NCI-H526 (cell line): Measurements from ENCODE around the gene RAB11FIP4.

Experiments used
- DNase-seq, 2 experiments: peaks; one replicate each; lab custom pipeline; 2025; lab: John Stamatoyannopoulos, UW

RAB11FIP4 gene

GRCh38 chr17:31568539-31568938, 177.1 kb downstream of the RAB11FIP4 start:
- DNase-seq: no peak

- DNase-seq: no peak
These were observed 178.8 kb downstream of the RAB11FIP4 start for GRCh38 chr17:31570231-31570630.

GRCh38 chr17:31570951-31571892, 179.7 kb downstream of the RAB11FIP4 start:
- no peak for DNase-seq

- no peak for DNase-seq
These were observed 180.9 kb downstream of the RAB11FIP4 start for GRCh38 chr17:31572341-31572740.

GRCh38 chr17:31573047-31573446, 181.6 kb downstream of the RAB11FIP4 start:
- DNase-seq: no peak

- DNase-seq: no peak
These were observed 182.4 kb downstream of the RAB11FIP4 start for GRCh38 chr17:31573861-31574260.

GRCh38 chr17:31574458-31574857, 183.0 kb downstream of the RAB11FIP4 start:
- no peak for DNase-seq

- no peak for DNase-seq
These were observed 183.6 kb downstream of the RAB11FIP4 start for GRCh38 chr17:31575043-31575442.

GRCh38 chr17:31579265-31579664, 187.8 kb downstream of the RAB11FIP4 start:
- no peak for DNase-seq

- DNase-seq: no peak
These were observed 188.8 kb downstream of the RAB11FIP4 start for GRCh38 chr17:31580316-31580705.

- DNase-seq: no peak
These were observed 189.4 kb downstream of the RAB11FIP4 start for GRCh38 chr17:31580706-31581490.

GRCh38 chr17:31581491-31581890, 190.0 kb downstream of the RAB11FIP4 start:
- DNase-seq: no peak

- no peak for DNase-seq
These were observed 190.9 kb downstream of the RAB11FIP4 start for GRCh38 chr17:31582151-31582907.

GRCh38 chr17:31583772-31584356, 192.4 kb downstream of the RAB11FIP4 start:
- DNase-seq: no peak

GRCh38 chr17:31584438-31585279, 193.2 kb downstream of the RAB11FIP4 start:
- no peak for DNase-seq

- DNase-seq: no peak
These were observed 193.8 kb downstream of the RAB11FIP4 start for GRCh38 chr17:31585280-31585630.

GRCh38 chr17:31586946-31587345, 195.5 kb downstream of the RAB11FIP4 start:
- no peak for DNase-seq

- DNase-seq: no peak
These were observed 196.0 kb downstream of the RAB11FIP4 start for GRCh38 chr17:31587462-31587861.
